SK-MEL-5 (cell line): Measurements from ENCODE around the gene RSPH1. TPM values are rescaled to one million over a fixed set of nuclear protein-coding genes. Genes with fewer than 3 reads are reported as not detected.

Experiments used
- DNase-seq: peaks from one replicate; pipeline ENCODE4 v3.0.0-alpha.2; 2016; ENCODE audit warnings: low read depth, low spot score
- in situ Hi-C: cut with HindIII; loops from 2 replicates; pipeline ENCODE4 v1.10.0; 2016; ENCODE audit warnings: low sequenced_read_pairs, high pct_unique_total_duplicates, low pct_unique_long_range_greater_than_20kb
- total RNA-seq: library from RNA; depleted of rRNA; stranded (reverse); fragments of >200 nt; shearing (Covaris generic); gene quantifications from 2 replicates; pipeline ENCODE4 v1.2.3, GENCODE V29; 2014

Gene RSPH1
- total RNA-seq, 1 experiment from 2014 or later = 0.11 TPM

DNA sequence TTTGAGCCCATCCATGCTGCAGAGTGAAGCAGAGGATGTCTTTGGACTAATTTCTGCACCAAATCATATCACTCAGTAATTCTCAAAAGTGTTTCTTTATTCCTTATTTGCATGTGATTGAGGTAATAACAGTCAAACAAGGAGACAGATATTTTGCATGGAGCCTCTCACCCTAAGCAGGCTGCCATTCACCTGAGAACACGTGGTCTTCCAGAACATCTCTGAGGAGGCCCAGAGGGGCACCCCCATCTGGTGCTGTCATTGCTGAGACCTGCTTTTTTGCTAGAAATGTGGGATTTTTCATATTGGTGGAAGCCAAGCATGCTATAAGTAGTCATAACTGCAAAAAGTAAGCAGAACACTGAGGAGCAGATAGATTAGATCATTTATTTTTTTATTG lies 25.4 kb upstream of the RSPH1 start:
- no peak for DNase-seq
- in situ Hi-C loops = no loop called here

DNA sequence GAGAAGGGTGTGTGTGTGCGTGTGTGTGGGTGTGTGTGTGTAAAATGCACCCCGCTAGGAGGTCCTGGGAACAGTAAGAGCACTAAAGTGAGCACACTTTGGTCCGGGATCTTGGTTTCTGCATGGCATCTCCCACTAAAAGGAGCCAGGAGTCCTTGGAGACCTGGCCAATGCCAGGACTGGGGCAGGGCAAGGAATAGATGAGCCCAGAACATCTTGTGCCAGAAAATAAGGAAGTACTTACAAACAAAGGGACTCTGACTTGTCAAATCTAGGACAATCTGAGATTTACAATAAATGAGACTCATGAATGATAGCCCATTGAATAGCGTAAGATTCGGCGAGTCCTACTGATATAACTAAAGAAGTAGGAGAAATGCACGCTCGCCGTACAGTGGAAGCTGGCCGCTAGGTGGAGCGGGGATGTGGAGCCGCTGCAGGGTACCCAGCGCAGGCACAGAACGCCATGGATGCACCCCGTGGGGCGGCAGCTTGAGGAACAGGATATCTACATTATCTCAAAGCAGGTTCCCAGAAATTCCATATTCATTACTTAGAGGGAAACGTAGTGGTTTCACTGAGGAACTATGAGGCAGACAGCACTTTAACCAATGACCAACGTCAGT lies 24.7 kb upstream of the RSPH1 start:
- no peak for DNase-seq

DNA sequence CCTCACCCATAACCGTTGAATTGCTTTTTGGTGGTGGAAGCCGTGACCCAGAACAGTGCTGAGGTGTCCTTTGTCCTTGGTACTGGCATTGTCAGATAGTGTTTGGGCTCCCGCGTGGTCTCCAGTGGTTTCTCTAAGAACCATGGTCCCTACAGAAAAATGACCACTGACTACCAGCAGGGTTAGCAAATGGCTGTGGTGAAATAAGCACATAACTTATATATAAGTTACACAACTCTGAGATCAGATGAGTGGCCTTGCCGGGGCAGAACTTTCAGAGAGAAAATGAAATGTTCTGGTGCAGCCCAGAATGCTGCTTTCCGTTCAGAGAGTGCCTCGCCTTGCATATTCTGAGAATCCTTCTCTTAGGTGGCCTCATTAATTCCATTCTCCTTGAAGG lies 22.6 kb upstream of the RSPH1 start:
- in situ Hi-C loops = no loop called here
- DNase-seq = no peak

More for the DNA sequence above, 24.7 kb upstream of the RSPH1 start:
- in situ Hi-C loops = no loop called here

DNA sequence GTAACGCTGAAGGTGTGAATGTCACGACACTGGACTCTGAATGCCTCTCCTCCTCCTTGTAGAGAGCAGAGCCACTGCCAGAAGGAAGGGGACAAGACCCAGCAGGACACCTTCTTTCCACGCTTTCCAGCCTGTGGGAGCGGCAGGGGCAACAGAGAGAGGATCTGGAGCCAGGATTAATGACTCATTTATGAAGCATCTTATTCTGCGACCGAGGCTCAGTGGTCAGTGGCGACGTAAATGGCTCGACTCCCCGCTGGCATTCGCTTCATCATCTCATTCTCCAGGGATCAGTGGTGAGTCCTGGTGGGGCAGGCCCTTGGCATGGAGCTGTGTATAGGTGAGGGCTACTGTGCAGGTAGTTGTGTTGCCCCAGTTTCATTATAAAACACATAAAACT lies 22.2 kb upstream of the RSPH1 start:
- in situ Hi-C loops = no loop called here
- no peak for DNase-seq

DNA sequence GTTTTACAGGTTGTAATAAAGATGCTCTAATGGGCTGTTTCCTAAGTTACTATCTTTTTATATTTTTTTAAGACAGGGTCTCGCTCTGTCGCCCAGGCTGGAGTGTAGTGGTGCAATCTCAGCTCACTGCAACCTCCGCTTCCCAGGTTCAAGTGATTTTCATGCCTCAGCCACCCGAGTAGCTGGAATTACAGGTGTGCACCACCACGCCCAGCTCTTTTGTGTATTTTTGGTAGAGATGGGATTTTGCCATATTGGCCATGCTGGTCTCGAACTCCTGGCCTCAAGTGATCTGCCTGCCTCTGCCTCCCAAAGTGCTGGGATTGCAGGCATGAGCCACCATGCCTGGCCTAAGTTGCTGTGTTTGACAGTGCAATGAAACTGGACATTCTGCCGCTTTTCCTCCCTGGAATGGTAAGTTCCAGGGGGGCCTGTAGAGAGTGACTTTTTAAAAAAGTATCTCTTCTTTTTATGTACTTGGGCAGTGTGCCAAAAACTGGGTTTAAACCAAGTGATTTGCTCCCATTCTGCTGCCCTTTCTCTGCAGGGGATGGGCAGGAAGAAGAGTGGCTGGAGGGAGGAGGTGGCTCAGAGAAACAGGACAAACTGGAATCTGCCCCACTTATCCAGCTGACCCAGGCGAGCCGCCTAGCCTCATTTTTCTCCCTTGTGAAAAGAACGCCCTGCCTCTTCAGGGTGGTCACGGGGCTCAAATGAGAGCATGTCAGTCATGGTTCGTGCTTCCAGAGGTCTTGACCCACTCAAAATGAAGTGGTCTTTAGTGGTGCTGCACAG lies 19.9 kb upstream of the RSPH1 start:
- DNase-seq = no peak
- in situ Hi-C loops = no loop called here

DNA sequence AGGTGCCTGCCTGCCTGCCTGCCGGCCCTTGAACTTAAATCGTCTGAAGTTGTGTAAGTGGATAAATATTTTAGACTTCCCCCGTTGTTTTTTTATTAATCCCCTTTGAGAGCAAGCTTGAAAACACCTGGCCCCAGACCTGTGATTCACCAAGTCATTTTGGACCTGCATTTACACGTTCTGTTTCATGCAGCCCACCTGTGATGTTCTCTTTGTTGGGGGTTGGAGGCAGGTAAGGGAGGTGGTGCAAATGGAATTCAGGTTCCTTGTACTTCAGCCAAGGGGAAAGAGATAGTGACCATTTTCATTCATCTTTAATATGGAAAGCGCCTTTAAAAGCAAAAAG lies 18.8 kb upstream of the RSPH1 start:
- no peak for DNase-seq
- in situ Hi-C loops = no loop called here

DNA sequence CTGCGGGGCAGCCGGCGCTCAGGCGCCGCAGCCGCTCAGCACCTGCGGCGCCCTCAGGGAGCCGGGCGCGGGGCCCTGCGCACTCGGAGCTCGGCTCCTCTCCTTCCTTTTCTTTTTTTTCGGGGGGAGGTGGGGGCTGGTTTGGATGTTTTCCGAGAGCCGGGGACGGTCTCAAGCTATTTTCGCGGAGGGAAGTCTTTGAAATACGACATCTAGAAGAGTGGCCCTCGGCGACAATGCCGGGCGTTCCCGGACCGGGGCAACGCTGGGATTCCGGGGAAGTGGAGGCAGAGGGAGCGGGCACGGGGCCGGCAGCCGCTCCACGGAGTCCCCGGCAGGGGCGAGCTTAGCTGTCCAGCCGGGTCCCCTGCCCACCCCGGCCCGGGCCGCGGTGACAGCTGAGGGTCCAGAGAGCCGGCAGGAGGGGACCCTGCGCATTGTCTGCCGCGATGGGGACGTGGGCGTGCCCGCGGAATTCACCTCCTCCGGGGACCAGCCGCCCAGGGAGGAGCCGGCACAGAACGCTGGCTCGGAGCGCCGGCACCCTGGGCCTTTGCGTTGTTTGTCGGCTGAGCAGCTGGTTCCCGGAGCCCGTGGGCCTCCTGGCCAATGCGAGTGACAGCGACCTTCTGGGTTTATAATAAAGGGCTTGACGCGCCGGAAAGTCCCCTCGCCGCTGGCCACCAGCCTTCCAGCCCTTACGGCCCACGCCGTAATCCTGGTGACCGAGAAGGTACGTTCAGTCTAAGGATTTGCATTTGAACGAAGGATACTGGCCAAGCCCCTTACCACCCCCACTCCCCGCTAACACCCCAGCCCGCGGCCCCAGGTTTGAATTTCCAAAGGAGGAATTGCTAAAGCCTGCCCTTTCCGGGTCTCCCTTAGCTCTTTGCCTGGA lies 18.2 kb upstream of the RSPH1 start:
- in situ Hi-C loops = no loop called here
- no peak for DNase-seq

DNA sequence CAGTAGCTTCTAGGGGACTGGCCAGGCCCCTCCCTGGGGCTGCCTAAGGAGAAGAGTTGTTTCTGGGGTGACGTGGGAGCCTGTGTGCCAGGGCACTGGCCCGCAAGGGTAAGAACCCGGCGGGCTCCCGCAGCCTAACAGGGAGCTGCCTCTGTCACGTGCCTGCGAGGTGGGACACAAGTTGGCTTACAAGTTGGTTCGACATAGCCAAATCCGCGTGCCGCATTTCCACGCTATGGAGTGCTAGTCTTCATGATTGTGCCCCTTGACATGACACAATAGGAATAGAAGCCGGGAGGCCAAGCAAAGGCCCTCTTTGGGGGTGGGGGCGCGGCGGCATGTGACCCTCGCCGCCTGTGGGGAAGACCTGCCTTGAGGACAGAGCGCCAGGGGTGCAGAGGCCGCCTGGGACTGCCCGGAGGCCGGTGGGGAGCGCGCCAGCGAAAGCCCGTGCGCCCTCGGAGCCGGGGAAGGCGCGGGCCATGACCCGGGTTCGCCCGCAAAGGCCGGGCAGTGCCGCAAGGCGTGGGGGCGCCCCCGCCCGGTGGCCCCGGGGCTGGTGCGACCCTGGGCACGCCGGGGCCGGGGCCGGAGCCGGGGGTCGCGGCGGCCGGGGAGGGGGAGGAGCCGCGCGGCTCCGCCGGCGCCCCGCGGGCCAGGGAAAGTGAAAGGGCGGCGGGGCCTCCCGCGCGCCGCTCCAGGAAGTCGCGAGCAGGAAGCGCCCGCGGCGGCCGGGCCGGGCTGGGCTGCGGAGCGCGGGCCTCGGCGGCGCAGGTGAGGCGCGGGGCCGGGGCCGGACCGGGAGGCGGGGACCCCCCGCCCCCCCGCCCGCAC lies 17.3 kb upstream of the RSPH1 start, which contains the start of gene SLC37A1:
Gene SLC37A1 (plus strand): TSS at position 702 of the 834 bp plus-strand sequence. CDS start 4,603 bp downstream, outside the sequence.
- DNase-seq = no peak
- in situ Hi-C loops = no loop called here

DNA sequence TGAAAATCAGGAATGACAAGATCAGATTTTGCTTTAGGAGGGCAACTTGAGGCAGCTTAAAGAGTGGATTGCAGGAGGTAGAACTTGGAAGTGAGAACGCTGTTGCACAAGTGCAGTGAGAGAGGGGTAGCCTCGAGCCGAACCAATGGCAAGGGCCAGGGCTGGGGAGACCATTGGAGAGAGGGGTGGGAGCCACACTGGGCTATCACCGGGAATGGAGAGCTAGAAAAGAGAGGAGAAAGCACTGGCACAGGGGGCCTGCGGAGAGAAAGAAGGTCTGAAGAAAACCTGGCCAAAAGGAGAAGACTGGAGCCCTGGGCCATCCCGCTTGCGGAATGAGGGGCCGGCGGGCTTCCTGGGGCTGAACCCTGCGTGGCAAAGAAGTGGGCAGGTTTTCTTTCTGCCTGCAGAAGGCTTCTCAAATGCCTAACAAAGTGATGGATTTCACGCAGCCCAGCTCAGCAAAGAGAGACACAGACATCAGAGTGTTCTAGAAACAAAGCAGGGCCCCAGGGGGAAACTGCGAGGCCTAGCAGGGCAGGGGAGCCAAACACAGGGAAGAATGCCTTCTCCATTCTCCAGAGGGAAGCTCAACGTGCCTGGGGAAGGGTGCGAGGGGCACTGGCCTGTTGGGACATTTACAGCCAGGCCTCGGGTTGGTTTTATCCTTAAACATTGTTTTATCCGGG lies 16.5 kb upstream of the RSPH1 start:
- in situ Hi-C loops = no loop called here
- DNase-seq = no peak

DNA sequence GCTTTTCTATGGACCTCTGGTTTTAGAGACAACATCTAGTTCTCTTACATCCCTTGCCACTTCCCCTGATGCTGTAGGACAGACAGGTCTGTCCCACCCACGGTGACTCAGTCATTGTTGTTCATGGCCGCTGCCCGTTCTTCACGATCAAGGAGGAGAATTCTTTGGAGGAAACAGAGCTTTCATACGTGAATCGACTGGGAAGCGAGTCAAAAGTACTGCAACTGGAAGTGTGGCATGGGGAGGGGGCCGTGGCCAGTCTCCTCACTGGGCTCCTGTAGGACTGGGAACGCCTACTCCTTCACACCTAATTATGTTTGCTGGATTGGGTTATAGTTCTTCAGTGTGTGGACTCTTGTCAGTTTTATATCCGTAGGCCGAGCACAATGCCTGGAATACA lies 13.2 kb upstream of the RSPH1 start:
- DNase-seq = no peak
- in situ Hi-C loops = no loop called here

DNA sequence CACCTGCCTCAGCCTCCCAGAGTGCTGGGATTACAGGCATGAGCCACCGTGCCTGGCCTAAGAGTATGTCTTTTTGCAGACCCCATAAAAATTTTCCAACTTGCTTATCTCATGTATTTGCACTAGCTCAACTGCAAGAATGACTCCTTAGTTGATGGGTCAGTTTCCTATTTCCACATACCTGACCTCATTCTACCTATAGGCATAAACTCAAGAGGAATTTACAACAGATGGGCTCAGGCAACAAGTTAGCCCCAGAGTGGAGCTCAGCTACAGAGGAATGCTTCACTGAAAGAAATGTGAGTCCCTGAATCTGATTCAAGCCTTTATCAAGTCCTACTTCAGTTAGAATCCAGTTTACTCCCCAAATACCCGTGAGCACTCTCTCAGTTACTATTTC lies 12.3 kb upstream of the RSPH1 start:
- in situ Hi-C loops = no loop called here

DNA sequence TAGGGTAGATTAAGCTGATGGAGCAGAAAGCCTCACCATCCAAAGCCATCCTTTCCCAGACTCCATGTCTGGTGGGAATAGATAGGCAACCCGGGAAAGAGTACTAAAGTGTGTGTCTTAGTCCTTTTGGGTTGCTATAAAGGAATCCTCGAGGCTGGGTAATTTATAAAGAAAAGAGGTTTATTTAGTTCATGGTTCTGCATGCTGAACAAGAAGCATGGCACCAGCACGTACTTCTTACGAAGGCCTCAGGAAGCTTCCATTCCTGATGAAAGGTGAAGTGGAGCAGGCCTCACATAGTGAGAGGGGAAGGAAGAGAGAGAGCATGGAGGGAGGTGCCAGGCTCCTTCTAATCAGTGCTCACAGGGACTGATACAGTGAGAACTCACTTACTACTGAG lies 11.4 kb upstream of the RSPH1 start:
- in situ Hi-C loops = no loop called here
- no peak for DNase-seq

More for the DNA sequence above, 12.3 kb upstream of the RSPH1 start:
- no peak for DNase-seq

DNA sequence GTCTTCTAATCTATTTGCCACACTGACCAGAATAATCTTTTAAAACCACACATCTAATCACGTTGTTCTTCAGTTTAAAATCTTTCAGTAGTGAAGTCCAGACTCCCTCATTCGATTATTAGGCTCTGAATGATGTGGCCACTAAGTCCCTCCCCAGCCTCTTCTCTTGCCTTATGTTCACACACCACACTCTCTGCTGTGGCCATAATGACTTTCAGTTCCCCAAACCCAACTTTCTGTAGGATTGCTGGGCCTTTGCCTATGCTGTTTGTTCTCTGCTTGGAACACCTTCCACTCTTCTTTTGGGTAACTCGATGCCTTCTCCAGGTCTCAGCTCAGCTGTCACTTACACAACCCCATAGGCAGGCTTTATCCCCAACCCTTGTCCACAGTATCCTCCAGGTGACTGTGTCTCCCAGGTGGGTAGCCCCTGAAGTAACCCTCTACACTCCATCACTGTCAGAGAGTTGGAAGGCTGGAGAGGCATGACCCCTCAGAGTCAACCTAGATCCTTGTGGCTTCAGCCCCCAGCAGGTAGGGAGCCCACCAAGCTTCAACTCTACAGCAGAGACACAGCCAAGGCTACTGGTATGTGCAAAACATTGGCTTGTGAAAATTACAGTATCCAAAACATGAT lies 9.2 kb upstream of the RSPH1 start:
- DNase-seq = no peak
- in situ Hi-C loops = no loop called here

DNA sequence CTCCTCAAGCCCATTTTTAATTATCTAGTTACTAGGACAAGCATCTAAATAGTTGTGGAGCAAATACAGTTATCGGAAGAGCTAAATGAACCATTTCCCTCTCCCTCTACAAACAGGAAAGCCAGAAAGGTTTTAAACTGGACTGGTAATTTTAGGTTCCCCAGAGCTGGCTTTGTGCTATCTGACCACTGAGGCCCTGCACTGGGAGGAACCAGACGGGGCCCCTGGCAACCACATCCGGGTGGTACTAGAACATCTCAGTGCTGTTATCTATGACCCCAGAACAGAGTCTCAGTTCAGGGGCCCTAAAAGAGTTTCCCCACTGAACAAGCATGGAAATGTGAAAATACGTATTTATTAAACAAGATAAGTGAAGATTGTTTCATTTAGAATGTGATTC lies 7.7 kb upstream of the RSPH1 start:
- in situ Hi-C loops = no loop called here
- no peak for DNase-seq

DNA sequence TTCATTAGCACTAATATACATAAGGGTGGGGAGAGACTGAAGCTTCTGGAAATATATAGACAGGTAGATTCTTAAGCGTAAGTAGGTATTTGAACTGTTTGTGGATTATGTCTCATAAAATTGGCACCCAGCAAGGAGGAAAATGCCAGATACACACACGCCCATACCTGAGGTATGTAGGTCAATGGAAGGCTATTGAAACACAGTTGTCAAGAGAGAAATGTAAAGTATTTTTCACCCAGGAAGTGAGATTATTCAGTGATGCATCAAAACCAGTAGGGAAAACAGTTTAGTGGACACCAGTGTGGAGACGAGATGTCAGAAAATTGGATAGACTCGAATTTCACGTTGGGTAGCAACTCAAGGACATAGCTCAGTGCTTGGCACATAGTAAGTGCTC lies 4.7 kb upstream of the RSPH1 start:
- no peak for DNase-seq
- in situ Hi-C loops = no loop called here

DNA sequence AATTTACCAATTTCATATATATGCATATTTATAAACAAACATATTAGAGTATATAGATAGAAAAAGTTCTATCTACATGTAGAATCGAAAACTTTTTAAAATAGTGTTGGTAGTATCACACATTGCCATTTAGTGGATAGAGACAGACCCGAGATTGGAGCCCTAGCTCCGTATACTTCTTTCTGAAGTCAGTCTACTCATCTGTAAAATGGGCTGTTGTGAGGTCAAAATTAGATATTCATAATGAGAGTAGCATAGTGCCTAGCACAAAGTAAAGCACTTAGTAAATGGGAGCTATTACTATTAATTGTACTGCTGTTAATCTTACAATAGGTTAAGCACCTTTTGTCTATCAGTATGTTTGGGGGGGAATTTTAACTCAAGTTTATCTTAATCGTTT lies 4.2 kb upstream of the RSPH1 start:
- in situ Hi-C loops = no loop called here
- DNase-seq = no peak
